Stimulated activated CD4-positive, alpha-beta T cell treated with anti-CD3 and anti-CD28 coated beads, TNF-alpha, amount 100 ng/mL, for 1 hour (primary cell): ENCODE results near the gene OPA1.
A peak's percentile ranks its signal among the peaks of the same experiment; 100 is the strongest.

Experiments
- DNase-seq, 3 donors: peaks; one replicate each; pipeline ENCODE4 v3.0.0-alpha.2; 2020; ENCODE audit warnings: low read depth in 3 of 3, low spot score in 1 of 3

The OPA1 gene

GRCh38 chr3:193592841-193593667 lies at the start of gene OPA1:
OPA1 (plus strand) TSS chr3:193593208; CDS start chr3:193593378, 170 bp downstream.
- DNase-seq: peak; percentile 70 to 81 (median 73)

- DNase-seq: no peak
These were observed 48.7 kb upstream of the OPA1 start for GRCh38 chr3:193544289-193544688.

GRCh38 chr3:193545304-193545703 lies 47.7 kb upstream of the OPA1 start:
- no peak for DNase-seq

- no peak for DNase-seq
These were observed 46.9 kb upstream of the OPA1 start for GRCh38 chr3:193546129-193546528.

GRCh38 chr3:193548406-193548805 lies 44.6 kb upstream of the OPA1 start:
- DNase-seq: no peak

GRCh38 chr3:193552923-193553322 lies 40.1 kb upstream of the OPA1 start:
- no peak for DNase-seq

GRCh38 chr3:193553586-193553985 lies 39.4 kb upstream of the OPA1 start:
- no peak for DNase-seq

GRCh38 chr3:193554811-193555210 lies 38.2 kb upstream of the OPA1 start, which contains the start of gene ATP13A4:
ATP13A4 (minus strand) TSS chr3:193554895; CDS start chr3:193554799, 96 bp downstream.
- DNase-seq: no peak

GRCh38 chr3:193556841-193557240 lies 36.2 kb upstream of the OPA1 start:
- DNase-seq: no peak

- no peak for DNase-seq
These were observed 33.9 kb upstream of the OPA1 start for GRCh38 chr3:193559100-193559499.

- no peak for DNase-seq
These were observed 32.9 kb upstream of the OPA1 start for GRCh38 chr3:193560091-193560490.

- no peak for DNase-seq
These were observed 32.1 kb upstream of the OPA1 start for GRCh38 chr3:193560870-193561269.

GRCh38 chr3:193563426-193563825 lies 29.6 kb upstream of the OPA1 start:
- no peak for DNase-seq

- no peak for DNase-seq
These were observed 29.0 kb upstream of the OPA1 start for GRCh38 chr3:193564012-193564411.

GRCh38 chr3:193569119-193569518 lies 23.9 kb upstream of the OPA1 start:
- no peak for DNase-seq

- peak in 1 of 3 donors; percentile 14 for DNase-seq
These were observed 20.5 kb upstream of the OPA1 start for GRCh38 chr3:193572426-193572908.

GRCh38 chr3:193573403-193574191 lies 19.4 kb upstream of the OPA1 start:
- DNase-seq: no peak

- no peak for DNase-seq
These were observed 18.4 kb upstream of the OPA1 start for GRCh38 chr3:193574488-193575070.

GRCh38 chr3:193585530-193585929 lies 7.5 kb upstream of the OPA1 start:
- DNase-seq: no peak

- DNase-seq: no peak
These were observed 6.5 kb upstream of the OPA1 start for GRCh38 chr3:193586526-193586925.

GRCh38 chr3:193589129-193589528 lies 3.9 kb upstream of the OPA1 start:
- no peak for DNase-seq

GRCh38 chr3:193589616-193590015 lies 3.4 kb upstream of the OPA1 start:
- DNase-seq: no peak
